OCI-LY3 (cell line): Measurements from ENCODE around the gene GKN1.
"Not testable (repeated sequence)": the region's sequence is repeated elsewhere in the genome, so short reads cannot be mapped to it uniquely, and the experiment has no call there.

Source experiments
- H2AFZ ChIP-seq: fragments of 200-600, 300-600 bp; shearing (Covaris generic); 2 replicates; pipeline ENCODE4 v1.6.0; 2014; ENCODE audit warnings: antibody characterized with exemption, low read depth, low read length
- H3K27ac ChIP-seq: fragments of 200-600, 300-600 bp; sonication (generic); 2 replicates; pipeline ENCODE4 v1.5.1; 2014; ENCODE audit warnings: mild to moderate bottlenecking, low read length, moderate library complexity, mixed read lengths
- H3K27me3 ChIP-seq: fragments of 200-600, 300-600 bp; sonication (generic); 2 replicates; pipeline ENCODE4 v1.6.1; 2014; ENCODE audit warnings: low read depth, low read length, mixed read lengths
- H3K36me3 ChIP-seq: fragments of 200-600, 300-600 bp; sonication (generic); replicated peaks from 2 replicates; pipeline ENCODE3; 2014; ENCODE audit warnings: low read depth, low read length, mixed read lengths
- H3K4me1 ChIP-seq: fragments of 300-600, 200-600 bp; sonication (generic); 2 replicates; pipeline ENCODE4 v1.6.1; 2014; ENCODE audit warnings: low read length, mixed read lengths
- H3K4me2 ChIP-seq: fragments of 200-600, 300-600 bp; sonication (generic); 2 replicates; pipeline ENCODE4 v1.6.1; 2014; ENCODE audit warnings: low read length, mixed read lengths
- H3K4me3 ChIP-seq: fragments of 300-600, 200-600 bp; sonication (generic); 2 replicates; pipeline ENCODE4 v1.5.1; 2014; ENCODE audit warnings: antibody characterized with exemption, mild to moderate bottlenecking, low read length, moderate library complexity
- H3K79me2 ChIP-seq: fragments of 300-600, 200-600 bp; shearing (Covaris generic); 2 replicates; pipeline ENCODE4 v1.6.1; 2014; ENCODE audit warnings: mild to moderate bottlenecking, low read length, mixed read lengths
- H3K9ac ChIP-seq: fragments of 300-600, 200-600 bp; shearing (Covaris generic); 2 replicates; pipeline ENCODE4 v1.6.0; 2014; ENCODE audit warnings: mild to moderate bottlenecking, low read length, moderate library complexity
- H3K9me3 ChIP-seq: fragments of 200-600, 300-600 bp; shearing (Covaris generic); 2 replicates; pipeline ENCODE4 v1.6.1; 2014; ENCODE audit warnings: low read length, mixed read lengths; ENCODE audit not compliant: insufficient read depth
- H4K20me1 ChIP-seq: fragments of 200-600, 300-600 bp; sonication (generic); 2 replicates; pipeline ENCODE4 v1.6.1; 2016; ENCODE audit warnings: low read length, mixed read lengths; ENCODE audit not compliant: insufficient read depth
- CTCF ChIP-seq: fragments of 200-600, 300-600 bp; sonication (generic); IDR thresholded peaks from 2 replicates; pipeline ENCODE4 v1.5.1; 2014; ENCODE audit warnings: antibody characterized with exemption, low read length, low read depth
- EZH2phosphoT487 ChIP-seq: fragments of 200-600 bp; shearing (Covaris generic); IDR thresholded peaks from 2 replicates; pipeline ENCODE4 v1.6.1; 2018; ENCODE audit warnings: antibody characterized with exemption, mixed run types, low read depth

GKN1 gene

GRCh38 chr2:68946117-68946516 is 28.3 kb upstream of the GKN1 start:
- H2AFZ ChIP-seq: no peak overlapping the region
- no peaks in the 10 kb centered on the region for H4K20me1 ChIP-seq
- no peak overlapping the region for H3K27ac ChIP-seq
- no peak overlapping the region for H3K4me3 ChIP-seq
- no peak overlapping the region for H3K4me2 ChIP-seq
- H3K9me3 ChIP-seq: no peaks in the 10 kb centered on the region
- H3K4me1 ChIP-seq: peaks cover 32% of the 10 kb centered on the region
- H3K27me3 ChIP-seq: 0 out of 2 replicates have a peak, but pooled peaks cover 11% of the 10 kb centered on the region
- no peaks in the 10 kb centered on the region for H3K36me3 ChIP-seq
- TF ChIP-seq EZH2phosphoT487 (no peak), CTCF (no peak)
- H3K79me2 ChIP-seq: no peaks in the 10 kb centered on the region
- no peak overlapping the region for H3K9ac ChIP-seq

- peak overlapping the region; percentile 42; the same call in 1 of the 2 replicates for H3K4me3 ChIP-seq
- H3K27me3 ChIP-seq: no peaks in the 10 kb centered on the region
- TF ChIP-seq EZH2phosphoT487: no peak
- TF ChIP-seq CTCF: no peak
- H3K9ac ChIP-seq: no peak overlapping the region
- peak overlapping the region; percentile 51 for H3K27ac ChIP-seq
- no peaks in the 10 kb centered on the region for H4K20me1 ChIP-seq
- no peaks in the 10 kb centered on the region for H3K9me3 ChIP-seq
- no peak overlapping the region for H2AFZ ChIP-seq
- H3K79me2 ChIP-seq: no peaks in the 10 kb centered on the region
- peak overlapping the region; percentile 56 for H3K4me2 ChIP-seq
- no peaks in the 10 kb centered on the region for H3K36me3 ChIP-seq
- peaks cover 34% of the 10 kb centered on the region for H3K4me1 ChIP-seq
These were observed 25.7 kb upstream of the GKN1 start for GRCh38 chr2:68948710-68949109.

GRCh38 chr2:68951899-68952298 is 22.5 kb upstream of the GKN1 start:
- H3K4me2 ChIP-seq: peak overlapping the region; percentile 39
- H2AFZ ChIP-seq: no peak overlapping the region
- no peaks in the 10 kb centered on the region for H4K20me1 ChIP-seq
- H3K79me2 ChIP-seq: no peaks in the 10 kb centered on the region
- peaks cover 25% of the 10 kb centered on the region for H3K4me1 ChIP-seq
- H3K9ac ChIP-seq: no peak overlapping the region
- H3K27ac ChIP-seq: no peak overlapping the region
- H3K36me3 ChIP-seq: no peaks in the 10 kb centered on the region
- no peak for TF ChIP-seq EZH2phosphoT487
- TF ChIP-seq CTCF: no peak
- H3K9me3 ChIP-seq: no peaks in the 10 kb centered on the region
- no peak overlapping the region for H3K4me3 ChIP-seq
- H3K27me3 ChIP-seq: no peaks in the 10 kb centered on the region

- Histone ChIP-seq H3K4me2 (peak within 1 kb of the TSS; percentile 39), H2AFZ (no peak within 1 kb of the TSS), H3K36me3 (no peaks in the 10 kb centered on the region), H3K4me3 (no peak within 1 kb of the TSS), H3K27ac (no peak within 1 kb of the TSS), H4K20me1 (no peaks in the 10 kb centered on the region), H3K4me1 (peaks cover 25% of the 10 kb centered on the region), H3K9me3 (no peaks in the 10 kb centered on the region), H3K9ac (no peak within 1 kb of the TSS), H3K27me3 (no peaks in the 10 kb centered on the region), H3K79me2 (no peaks in the 10 kb centered on the region)
- TF ChIP-seq EZH2phosphoT487 (no peak), CTCF (no peak)
These were observed 21.4 kb upstream of the GKN1 start, which contains the start of gene GKN2 for GRCh38 chr2:68952887-68953521. TSS of gene GKN2 (minus strand) at chr2:68952893. CDS start at chr2:68952861, 32 bp downstream.

- not testable (repeated sequence) for H4K20me1 ChIP-seq, H3K9ac ChIP-seq, H3K9me3 ChIP-seq, H2AFZ ChIP-seq, H3K36me3 ChIP-seq, H3K27me3 ChIP-seq, H3K4me2 ChIP-seq, H3K27ac ChIP-seq, H3K4me3 ChIP-seq, H3K79me2 ChIP-seq
- peaks cover 14% of the 10 kb centered on the region for H3K4me1 ChIP-seq
These were observed 19.0 kb upstream of the GKN1 start for GRCh38 chr2:68955432-68955831.
